Activated CD8-positive, alpha-beta T cell treated with anti-CD3 and anti-CD28 coated beads for 36 hours (primary cell): ENCODE results near the gene MACROD2. TPM values are rescaled to one million over a fixed set of nuclear protein-coding genes. Genes with fewer than 3 reads are reported as not detected.

Experiments used
- ATAC-seq: fragments of 200-7000 bp; cut with Tn5 transposase; one replicate; pipeline ENCODE4 v1.10.0; 2021; ENCODE audit warnings: mild to moderate bottlenecking, moderate library complexity
- CTCF ChIA-PET: fragments of 350-600 bp; sonication (Branson Sonifier 250); formaldehyde crosslinking; loops from one replicate; lab custom pipeline; 2021; ENCODE audit warnings: antibody characterized with exemption; lab: Charles Lee
- POLR2A ChIA-PET: fragments of 350-600 bp; sonication (Branson Sonifier 250); formaldehyde crosslinking; loops from one replicate; lab custom pipeline; 2021; ENCODE audit warnings: antibody characterized with exemption; lab: Charles Lee
- DNase-seq: peaks from one replicate; pipeline ENCODE4 v3.0.0-alpha.2; 2020
- H3K27ac Mint-ChIP-seq: one replicate; pipeline ENCODE4 v1.8.0; 2021; ENCODE audit warnings: mild to moderate bottlenecking, mixed read lengths
- H3K27me3 Mint-ChIP-seq: one replicate; pipeline ENCODE4 v1.8.0; 2021; ENCODE audit warnings: mixed read lengths
- H3K36me3 Mint-ChIP-seq: one replicate; pipeline ENCODE4 v1.8.0; 2021; ENCODE audit warnings: low read depth, mixed read lengths
- H3K4me1 Mint-ChIP-seq: one replicate; pipeline ENCODE4 v1.8.0; 2021; ENCODE audit warnings: low read depth, mixed read lengths
- H3K4me3 Mint-ChIP-seq: one replicate; pipeline ENCODE4 v1.8.0; 2021; ENCODE audit warnings: mild to moderate bottlenecking, moderate library complexity, mixed read lengths
- H3K9me3 Mint-ChIP-seq: one replicate; pipeline ENCODE4 v1.8.0; 2021; ENCODE audit warnings: mixed read lengths
- intact Hi-C: fragments of 100-400 bp; cut with micrococcal nuclease; formaldehyde crosslinking; loops from one replicate; pipeline ENCODE4 v1.10.0; 2022
- total RNA-seq, 2 experiments: library from RNA; stranded (reverse); gene quantifications; one replicate each; pipeline ENCODE4 v1.2.3, GENCODE V29; 2021
- TF ChIP-seq, protein P1 (sequence below): fragments of 200-600 bp; IDR thresholded peaks from one replicate; pipeline ENCODE4 v1.8.0; 2022; ENCODE audit warnings: antibody characterized with exemption, mild to moderate bottlenecking

MACROD2 gene
- total RNA-seq, 2 experiments from 2014 or later = not detected

DNA sequence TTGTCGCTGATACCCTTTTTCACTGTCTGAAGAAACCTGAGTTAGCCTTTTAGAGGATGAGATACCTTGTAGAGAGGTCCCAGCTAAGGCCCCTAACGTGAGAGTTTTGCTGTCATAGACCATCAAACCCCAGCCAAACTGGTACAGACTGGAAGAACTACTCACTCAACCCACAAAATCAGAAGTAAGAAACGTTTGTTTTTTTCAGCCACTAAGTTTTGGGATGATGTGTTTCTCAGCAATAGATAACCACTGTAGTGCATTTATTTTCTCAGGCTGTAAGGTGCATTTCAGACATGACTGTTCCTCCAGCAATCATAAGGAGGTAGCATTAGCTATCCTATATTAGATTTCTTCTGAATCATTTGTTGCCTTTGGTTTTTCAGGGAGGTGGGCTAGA lies 749.4 kb downstream of the MACROD2 start:
- intact Hi-C loops = no loop called here
- Mint-ChIP-seq H3K4me3 (no peak overlapping the region), H3K9me3 (no peaks in the 10 kb centered on the region), H3K36me3 (no peaks in the 10 kb centered on the region), H3K27me3 (no peaks in the 10 kb centered on the region), H3K4me1 (no peaks in the 10 kb centered on the region), H3K27ac (no peak overlapping the region)
- ChIA-PET POLR2A (no interaction called here), CTCF (interaction anchor here (0.9 to 1.1 kb wide), 2 partner anchors 14 to 60 kb away, joined by 3 read pairs; no protein-coding TSS in a partner anchor)
- ATAC-seq (no peak), DNase-seq (no peak)
- TF ChIP-seq, protein P1, sequence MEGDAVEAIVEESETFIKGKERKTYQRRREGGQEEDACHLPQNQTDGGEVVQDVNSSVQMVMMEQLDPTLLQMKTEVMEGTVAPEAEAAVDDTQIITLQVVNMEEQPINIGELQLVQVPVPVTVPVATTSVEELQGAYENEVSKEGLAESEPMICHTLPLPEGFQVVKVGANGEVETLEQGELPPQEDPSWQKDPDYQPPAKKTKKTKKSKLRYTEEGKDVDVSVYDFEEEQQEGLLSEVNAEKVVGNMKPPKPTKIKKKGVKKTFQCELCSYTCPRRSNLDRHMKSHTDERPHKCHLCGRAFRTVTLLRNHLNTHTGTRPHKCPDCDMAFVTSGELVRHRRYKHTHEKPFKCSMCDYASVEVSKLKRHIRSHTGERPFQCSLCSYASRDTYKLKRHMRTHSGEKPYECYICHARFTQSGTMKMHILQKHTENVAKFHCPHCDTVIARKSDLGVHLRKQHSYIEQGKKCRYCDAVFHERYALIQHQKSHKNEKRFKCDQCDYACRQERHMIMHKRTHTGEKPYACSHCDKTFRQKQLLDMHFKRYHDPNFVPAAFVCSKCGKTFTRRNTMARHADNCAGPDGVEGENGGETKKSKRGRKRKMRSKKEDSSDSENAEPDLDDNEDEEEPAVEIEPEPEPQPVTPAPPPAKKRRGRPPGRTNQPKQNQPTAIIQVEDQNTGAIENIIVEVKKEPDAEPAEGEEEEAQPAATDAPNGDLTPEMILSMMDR = no peak

DNA sequence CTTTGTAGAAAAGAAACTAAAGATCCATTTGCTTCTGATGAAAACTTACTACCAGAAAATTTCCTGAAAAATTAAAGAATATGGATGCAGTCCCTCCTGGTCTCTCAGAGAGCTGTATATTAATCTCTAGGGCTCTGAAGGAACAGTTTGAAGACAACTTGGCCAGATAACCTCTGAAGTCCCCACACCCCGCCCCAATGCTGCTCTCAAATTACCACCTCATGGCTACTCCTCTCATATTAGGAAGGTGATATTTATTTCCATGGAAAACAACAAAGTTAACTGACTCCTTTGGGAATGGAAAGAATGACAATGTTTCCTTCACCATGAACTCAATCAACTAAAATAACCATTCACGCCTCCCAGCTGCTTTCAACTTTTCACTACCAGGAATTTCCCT lies 750.5 kb downstream of the MACROD2 start:
- no peak overlapping the region for H3K27ac Mint-ChIP-seq
- DNase-seq (no peak), ATAC-seq (no peak)
- no peaks in the 10 kb centered on the region for H3K36me3 Mint-ChIP-seq
- TF ChIP-seq, protein P1 = no peak
- no peaks in the 10 kb centered on the region for H3K9me3 Mint-ChIP-seq
- intact Hi-C loops = no loop called here
- no peaks in the 10 kb centered on the region for H3K27me3 Mint-ChIP-seq
- CTCF ChIA-PET = no interaction called here
- H3K4me3 Mint-ChIP-seq = no peak overlapping the region
- POLR2A ChIA-PET = no interaction called here
- no peaks in the 10 kb centered on the region for H3K4me1 Mint-ChIP-seq

DNA sequence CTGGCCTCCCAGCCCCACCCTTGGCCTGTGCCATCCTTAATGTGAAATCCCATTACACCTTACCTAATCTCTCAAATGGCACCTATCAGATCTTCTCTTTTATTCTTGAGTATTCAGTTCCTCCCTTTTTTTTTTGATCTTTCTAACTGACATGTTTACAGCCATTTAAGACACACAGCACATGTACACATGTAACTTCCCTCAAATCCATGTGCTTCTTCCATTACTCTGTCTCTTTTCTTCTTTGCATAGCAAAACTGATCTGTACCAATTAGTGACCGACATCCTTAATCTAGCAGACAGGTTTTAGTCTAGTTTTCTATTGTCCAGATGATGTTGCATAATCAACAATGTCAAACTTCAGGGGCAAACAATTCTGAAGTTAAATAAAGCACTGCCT lies 755.9 kb downstream of the MACROD2 start:
- ATAC-seq = no peak
- no peaks in the 10 kb centered on the region for H3K4me1 Mint-ChIP-seq
- CTCF ChIA-PET = no interaction called here
- no peak overlapping the region for H3K4me3 Mint-ChIP-seq
- no peaks in the 10 kb centered on the region for H3K36me3 Mint-ChIP-seq
- intact Hi-C loops = no loop called here
- no peak for DNase-seq
- POLR2A ChIA-PET = no interaction called here
- TF ChIP-seq, protein P1 = no peak
- H3K27me3 Mint-ChIP-seq = no peaks in the 10 kb centered on the region
- H3K9me3 Mint-ChIP-seq = no peaks in the 10 kb centered on the region
- H3K27ac Mint-ChIP-seq = no peak overlapping the region

DNA sequence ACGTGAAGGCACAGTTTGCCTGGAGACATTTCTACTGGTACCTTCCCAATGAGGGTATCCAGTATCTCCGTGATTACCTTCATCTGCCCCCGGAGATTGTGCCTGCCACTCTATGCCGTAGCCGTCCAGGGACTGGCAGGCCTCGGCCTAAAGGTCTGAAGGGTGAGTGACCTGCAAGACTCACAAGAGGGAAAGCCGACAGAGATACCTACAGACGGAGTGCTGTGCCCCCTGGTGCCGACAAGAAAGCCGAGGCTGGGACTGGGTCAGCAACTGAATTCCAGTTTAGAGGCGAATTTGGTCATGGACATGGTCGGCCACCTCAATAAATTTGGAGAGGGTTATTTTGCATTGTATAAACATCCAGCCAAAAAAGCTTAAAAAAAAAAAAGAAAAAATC lies 762.4 kb downstream of the MACROD2 start:
- ATAC-seq = no peak
- Mint-ChIP-seq H3K9me3 (no peaks in the 10 kb centered on the region), H3K27me3 (no peaks in the 10 kb centered on the region), H3K4me3 (no peak overlapping the region), H3K4me1 (no peaks in the 10 kb centered on the region), H3K27ac (no peak overlapping the region), H3K36me3 (no peaks in the 10 kb centered on the region)
- no peak for DNase-seq
- TF ChIP-seq, protein P1 = no peak
- POLR2A ChIA-PET = no interaction called here
- intact Hi-C loops = no loop called here
- CTCF ChIA-PET = no interaction called here

DNA sequence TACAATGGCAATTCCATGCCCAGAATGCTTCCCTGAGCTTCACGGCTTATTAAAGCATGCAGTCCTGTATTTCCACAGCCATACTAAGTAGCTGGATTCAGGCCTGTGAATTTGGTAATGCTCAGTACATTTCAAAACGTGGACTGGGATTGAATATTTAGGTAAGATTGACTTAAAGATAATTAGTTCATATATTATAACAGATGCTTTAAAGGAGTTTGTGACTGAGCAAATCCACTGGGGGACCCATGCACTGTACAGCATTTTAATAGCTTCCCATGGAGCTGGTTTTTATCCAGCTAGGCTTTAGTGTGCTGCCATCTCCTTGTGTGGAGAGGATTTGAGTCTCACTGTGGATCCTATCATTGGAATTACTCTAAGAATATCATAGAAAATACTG lies 763.0 kb downstream of the MACROD2 start:
- ChIA-PET CTCF (interaction anchor here (1.5 kb wide), 1 partner anchor 14 kb away, joined by 3 read pairs; no protein-coding TSS in a partner anchor), POLR2A (no interaction called here)
- no peaks in the 10 kb centered on the region for H3K27me3 Mint-ChIP-seq
- no peak overlapping the region for H3K4me3 Mint-ChIP-seq
- no peak for ATAC-seq
- no peaks in the 10 kb centered on the region for H3K9me3 Mint-ChIP-seq
- no peak overlapping the region for H3K27ac Mint-ChIP-seq
- intact Hi-C loops = no loop called here
- no peaks in the 10 kb centered on the region for H3K4me1 Mint-ChIP-seq
- H3K36me3 Mint-ChIP-seq = no peaks in the 10 kb centered on the region
- no peak for DNase-seq
- TF ChIP-seq, protein P1 = no peak
